HEK293 (cell line): ENCODE measurements around the gene HHAT.

Experiments
- CTCF ChIA-PET: fragments of 350-600 bp; formaldehyde crosslinking; extraction: SDS; loops from one replicate; lab custom pipeline; 2021; ENCODE audit warnings: antibody characterized with exemption; lab: Yijun Ruan, JAX
- POLR2A ChIA-PET: fragments of 300-600 bp; formaldehyde crosslinking; extraction: SDS; loops from one replicate; lab custom pipeline; 2020; ENCODE audit warnings: antibody characterized with exemption, inconsistent platforms; lab: Yijun Ruan, JAX
- H3K27ac ChIP-seq: fragments of 200-500 bp; sonication (Bioruptor generic); 2 replicates; pipeline ENCODE4 v1.5.1; 2014; ENCODE audit warnings: low read depth, low read length, control low read depth, inconsistent platforms; ENCODE audit errors: extremely low read depth
- H3K36me3 ChIP-seq, 2 experiments: fragments of 200-500 bp in 1 of 2; sonication (Bioruptor generic) in 1 of 2; 1 replicate in 1 of 2; 2 replicates in 1 of 2; pipeline ENCODE4 v1.5.1; 2014 to 2017; ENCODE audit warnings: inconsistent platforms in 2 of 2, low read length in 2 of 2; ENCODE audit not compliant: control insufficient read depth in 2 of 2, insufficient read depth in 1 of 2
- H3K4me1 ChIP-seq: fragments of 200-500 bp; sonication (Bioruptor generic); 2 replicates; pipeline ENCODE4 v1.5.1; 2014; ENCODE audit warnings: mild to moderate bottlenecking, low read length, inconsistent platforms; ENCODE audit not compliant: control insufficient read depth, insufficient read depth
- H3K4me3 ChIP-seq: 2 replicates; pipeline ENCODE4 v1.5.1; 2011; ENCODE audit warnings: low read depth, mild to moderate bottlenecking, control low read depth, low read length, moderate library complexity
- H3K9me3 ChIP-seq: fragments of 200-500 bp; sonication (Bioruptor generic); 2 replicates; pipeline ENCODE4 v1.5.1; 2014; ENCODE audit warnings: low read depth, low read length, inconsistent platforms; ENCODE audit not compliant: control insufficient read depth, insufficient read depth
- GLIS1 ChIP-seq: fragments of 450-650 bp; formaldehyde crosslinking; IDR thresholded peaks from 2 replicates; pipeline ENCODE4 v1.5.1; 2016; ENCODE audit warnings: missing biosample characterization, missing genetic modification characterization
- GLIS2 ChIP-seq: fragments of 450-650 bp; formaldehyde crosslinking; IDR thresholded peaks from 2 replicates; pipeline ENCODE4 v1.5.1; 2016; ENCODE audit warnings: missing biosample characterization, missing genetic modification characterization
- HOXA7 ChIP-seq: sonication (generic); formaldehyde crosslinking; IDR thresholded peaks from 2 replicates; pipeline ENCODE4 v1.8.1; 2022; ENCODE audit warnings: missing genetic modification reagents, borderline replicate concordance
- KLF17 ChIP-seq: fragments of 450-650 bp; formaldehyde crosslinking; IDR thresholded peaks from 2 replicates; pipeline ENCODE4 v1.5.1; 2016; ENCODE audit warnings: missing biosample characterization, missing genetic modification characterization
- OVOL3 ChIP-seq: fragments of 450-650 bp; formaldehyde crosslinking; IDR thresholded peaks from 2 replicates; pipeline ENCODE4 v1.5.1; 2016; ENCODE audit warnings: missing biosample characterization, missing genetic modification characterization
- SALL2 ChIP-seq: fragments of 450-650 bp; formaldehyde crosslinking; IDR thresholded peaks from 2 replicates; pipeline ENCODE4 v1.5.0; 2017; ENCODE audit warnings: missing biosample characterization, mild to moderate bottlenecking, missing genetic modification characterization, borderline replicate concordance
- SETDB1 ChIP-seq: IDR thresholded peaks from one replicate; pipeline ENCODE4 v1.6.1; 2017; ENCODE audit warnings: mild to moderate bottlenecking, low read length, moderate library complexity, mixed read lengths; ENCODE audit not compliant: insufficient read length
- SP3 ChIP-seq: fragments of 450-650 bp; formaldehyde crosslinking; IDR thresholded peaks from 2 replicates; pipeline ENCODE4 v1.5.1; 2016; ENCODE audit warnings: missing biosample characterization, missing genetic modification characterization
- WT1 ChIP-seq: fragments of 450-650 bp; formaldehyde crosslinking; IDR thresholded peaks from 2 replicates; pipeline ENCODE4 v1.5.1; 2016; ENCODE audit warnings: missing biosample characterization, missing genetic modification characterization
- YY2 ChIP-seq: fragments of 450-650 bp; formaldehyde crosslinking; IDR thresholded peaks from 2 replicates; pipeline ENCODE4 v1.5.1; 2016; ENCODE audit warnings: missing biosample characterization, missing genetic modification characterization
- ZBTB21 ChIP-seq: fragments of 450-650 bp; formaldehyde crosslinking; IDR thresholded peaks from 2 replicates; pipeline ENCODE4 v1.5.1; 2017; ENCODE audit warnings: missing biosample characterization, missing genetic modification characterization
- ZBTB48 ChIP-seq: fragments of 450-650 bp; formaldehyde crosslinking; IDR thresholded peaks from 2 replicates; pipeline ENCODE4 v1.5.1; 2016; ENCODE audit warnings: missing biosample characterization, missing genetic modification characterization
- ZFP69B ChIP-seq: fragments of 450-650 bp; formaldehyde crosslinking; IDR thresholded peaks from 2 replicates; pipeline ENCODE4 v1.5.1; 2016; ENCODE audit warnings: missing biosample characterization, missing genetic modification characterization
- ZIC2 ChIP-seq: fragments of 450-650 bp; formaldehyde crosslinking; IDR thresholded peaks from 2 replicates; pipeline ENCODE4 v1.5.1; 2016; ENCODE audit warnings: missing biosample characterization, missing genetic modification characterization
- ZNF23 ChIP-seq: fragments of 450-650 bp; formaldehyde crosslinking; IDR thresholded peaks from 2 replicates; pipeline ENCODE4 v1.5.1; 2016; ENCODE audit warnings: missing biosample characterization, missing genetic modification characterization, borderline replicate concordance
- ZNF292 ChIP-seq: fragments of 450-650 bp; formaldehyde crosslinking; IDR thresholded peaks from 2 replicates; pipeline ENCODE4 v1.5.1; 2016; ENCODE audit warnings: low read depth, missing biosample characterization, missing genetic modification characterization, borderline replicate concordance
- ZNF423 ChIP-seq: fragments of 450-650 bp; formaldehyde crosslinking; IDR thresholded peaks from 2 replicates; pipeline ENCODE4 v1.5.1; 2016; ENCODE audit warnings: missing biosample characterization, missing genetic modification characterization
- ZNF529 ChIP-seq: fragments of 450-650 bp; formaldehyde crosslinking; IDR thresholded peaks from 2 replicates; pipeline ENCODE4 v1.5.1; 2017; ENCODE audit warnings: missing genetic modification characterization, missing biosample characterization; ENCODE audit not compliant: insufficient replicate concordance
- ZNF548 ChIP-seq: fragments of 450-650 bp; formaldehyde crosslinking; IDR thresholded peaks from 2 replicates; pipeline ENCODE4 v1.5.1; 2016; ENCODE audit warnings: missing biosample characterization, missing genetic modification characterization
- ZNF600 ChIP-seq: fragments of 450-650 bp; formaldehyde crosslinking; IDR thresholded peaks from 2 replicates; pipeline ENCODE4 v1.5.1; 2016; ENCODE audit warnings: missing biosample characterization, missing genetic modification characterization
- ZNF629 ChIP-seq: fragments of 450-650 bp; formaldehyde crosslinking; IDR thresholded peaks from 2 replicates; pipeline ENCODE4 v1.5.1; 2017; ENCODE audit warnings: missing biosample characterization, missing genetic modification characterization
- ZNF777 ChIP-seq: fragments of 450-650 bp; formaldehyde crosslinking; IDR thresholded peaks from 2 replicates; pipeline ENCODE4 v1.5.1; 2017; ENCODE audit warnings: missing biosample characterization, missing genetic modification characterization, borderline replicate concordance
- TF ChIP-seq, protein P1 (sequence below): fragments of 450-650 bp; formaldehyde crosslinking; IDR thresholded peaks from 2 replicates; pipeline ENCODE4 v1.5.1; 2016; ENCODE audit warnings: missing biosample characterization, missing genetic modification characterization
- TF ChIP-seq, protein P2 (sequence below): fragments of 450-650 bp; formaldehyde crosslinking; IDR thresholded peaks from 2 replicates; pipeline ENCODE4 v1.5.1; 2017; ENCODE audit warnings: missing biosample characterization, missing genetic modification characterization
- TF ChIP-seq, protein P3 (sequence below): fragments of 450-650 bp; formaldehyde crosslinking; IDR thresholded peaks from 2 replicates; pipeline ENCODE4 v1.5.1; 2016; ENCODE audit warnings: missing biosample characterization, missing genetic modification characterization
- TF ChIP-seq, protein P4 (sequence below): fragments of 450-650 bp; formaldehyde crosslinking; IDR thresholded peaks from 2 replicates; pipeline ENCODE4 v1.5.1; 2016; ENCODE audit warnings: missing biosample characterization, missing genetic modification characterization, low read depth
- TF ChIP-seq, protein P5 (sequence below): fragments of 450-650 bp; formaldehyde crosslinking; IDR thresholded peaks from 2 replicates; pipeline ENCODE4 v1.5.1; 2016; ENCODE audit warnings: missing biosample characterization, missing genetic modification characterization

HHAT gene

GRCh38 chr1:210336362-210336761 lies 7.7 kb downstream of the HHAT start (continued):
- TF ChIP-seq, protein P1, sequence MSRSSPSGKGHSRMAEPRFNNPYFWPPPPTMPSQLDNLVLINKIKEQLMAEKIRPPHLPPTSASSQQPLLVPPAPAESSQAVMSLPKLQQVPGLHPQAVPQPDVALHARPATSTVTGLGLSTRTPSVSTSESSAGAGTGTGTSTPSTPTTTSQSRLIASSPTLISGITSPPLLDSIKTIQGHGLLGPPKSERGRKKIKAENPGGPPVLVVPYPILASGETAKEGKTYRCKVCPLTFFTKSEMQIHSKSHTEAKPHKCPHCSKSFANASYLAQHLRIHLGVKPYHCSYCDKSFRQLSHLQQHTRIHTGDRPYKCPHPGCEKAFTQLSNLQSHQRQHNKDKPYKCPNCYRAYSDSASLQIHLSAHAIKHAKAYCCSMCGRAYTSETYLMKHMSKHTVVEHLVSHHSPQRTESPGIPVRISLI (tag by site-specific recombination) = 0 out of 2 replicates have a peak, but pooled peaks have one; percentile 5
- no peak for TF ChIP-seq ZNF548 (tag by site-specific recombination)

- Histone ChIP-seq H3K9me3 (no peaks in the 10 kb centered on the region), H3K27ac (no peak overlapping the region), H3K36me3 (no peaks in the 10 kb centered on the region), H3K4me1 (peaks cover 15% of the 10 kb centered on the region), H3K4me3 (no peak overlapping the region)
- ChIA-PET CTCF (interaction anchor here (0.5 to 0.9 kb wide), 2 partner anchors 11 to 40 kb away, joined by 3 read pairs; no protein-coding TSS in a partner anchor), POLR2A (no interaction called here)
- TF ChIP-seq ZIC2 (no peak), HOXA7 (CRISPR knock-in tag) (no peak), ZNF529 (tag by site-specific recombination) (no peak), ZNF600 (peak; percentile 54; the same call in 1 of the 2 replicates), ZBTB48 (tag by site-specific recombination) (peak; percentile 46; the same call in 1 of the 2 replicates), ZNF292 (no peak), ZNF629 (tag by site-specific recombination) (peak; percentile 96), OVOL3 (tag by site-specific recombination) (no peak), SP3 (peak; percentile 39), ZNF777 (tag by site-specific recombination) (no peak), ZNF23 (tag by site-specific recombination) (no peak), ZFP69B (tag by site-specific recombination) (no peak), SALL2 (tag by site-specific recombination) (no peak), GLIS2 (peak; percentile 34; the same call in 1 of the 2 replicates), YY2 (peak; percentile 34; the same call in 1 of the 2 replicates), GLIS1 (tag by site-specific recombination) (peak; percentile 46; the same call in 1 of the 2 replicates), SETDB1 (no peak), WT1 (tag by site-specific recombination) (peak; percentile 43; the same call in 1 of the 2 replicates), ZBTB21 (tag by site-specific recombination) (peak; percentile 96), ZNF423 (tag by site-specific recombination) (no peak), KLF17 (tag by site-specific recombination) (peak; percentile 46; the same call in 1 of the 2 replicates)
- TF ChIP-seq, protein P2, sequence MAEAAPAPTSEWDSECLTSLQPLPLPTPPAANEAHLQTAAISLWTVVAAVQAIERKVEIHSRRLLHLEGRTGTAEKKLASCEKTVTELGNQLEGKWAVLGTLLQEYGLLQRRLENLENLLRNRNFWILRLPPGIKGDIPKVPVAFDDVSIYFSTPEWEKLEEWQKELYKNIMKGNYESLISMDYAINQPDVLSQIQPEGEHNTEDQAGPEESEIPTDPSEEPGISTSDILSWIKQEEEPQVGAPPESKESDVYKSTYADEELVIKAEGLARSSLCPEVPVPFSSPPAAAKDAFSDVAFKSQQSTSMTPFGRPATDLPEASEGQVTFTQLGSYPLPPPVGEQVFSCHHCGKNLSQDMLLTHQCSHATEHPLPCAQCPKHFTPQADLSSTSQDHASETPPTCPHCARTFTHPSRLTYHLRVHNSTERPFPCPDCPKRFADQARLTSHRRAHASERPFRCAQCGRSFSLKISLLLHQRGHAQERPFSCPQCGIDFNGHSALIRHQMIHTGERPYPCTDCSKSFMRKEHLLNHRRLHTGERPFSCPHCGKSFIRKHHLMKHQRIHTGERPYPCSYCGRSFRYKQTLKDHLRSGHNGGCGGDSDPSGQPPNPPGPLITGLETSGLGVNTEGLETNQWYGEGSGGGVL (tag by site-specific recombination) = peak; percentile 76
- TF ChIP-seq, protein P3, sequence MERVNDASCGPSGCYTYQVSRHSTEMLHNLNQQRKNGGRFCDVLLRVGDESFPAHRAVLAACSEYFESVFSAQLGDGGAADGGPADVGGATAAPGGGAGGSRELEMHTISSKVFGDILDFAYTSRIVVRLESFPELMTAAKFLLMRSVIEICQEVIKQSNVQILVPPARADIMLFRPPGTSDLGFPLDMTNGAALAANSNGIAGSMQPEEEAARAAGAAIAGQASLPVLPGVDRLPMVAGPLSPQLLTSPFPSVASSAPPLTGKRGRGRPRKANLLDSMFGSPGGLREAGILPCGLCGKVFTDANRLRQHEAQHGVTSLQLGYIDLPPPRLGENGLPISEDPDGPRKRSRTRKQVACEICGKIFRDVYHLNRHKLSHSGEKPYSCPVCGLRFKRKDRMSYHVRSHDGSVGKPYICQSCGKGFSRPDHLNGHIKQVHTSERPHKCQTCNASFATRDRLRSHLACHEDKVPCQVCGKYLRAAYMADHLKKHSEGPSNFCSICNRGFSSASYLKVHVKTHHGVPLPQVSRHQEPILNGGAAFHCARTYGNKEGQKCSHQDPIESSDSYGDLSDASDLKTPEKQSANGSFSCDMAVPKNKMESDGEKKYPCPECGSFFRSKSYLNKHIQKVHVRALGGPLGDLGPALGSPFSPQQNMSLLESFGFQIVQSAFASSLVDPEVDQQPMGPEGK (tag by site-specific recombination) = peak; percentile 79
- TF ChIP-seq, protein P4, sequence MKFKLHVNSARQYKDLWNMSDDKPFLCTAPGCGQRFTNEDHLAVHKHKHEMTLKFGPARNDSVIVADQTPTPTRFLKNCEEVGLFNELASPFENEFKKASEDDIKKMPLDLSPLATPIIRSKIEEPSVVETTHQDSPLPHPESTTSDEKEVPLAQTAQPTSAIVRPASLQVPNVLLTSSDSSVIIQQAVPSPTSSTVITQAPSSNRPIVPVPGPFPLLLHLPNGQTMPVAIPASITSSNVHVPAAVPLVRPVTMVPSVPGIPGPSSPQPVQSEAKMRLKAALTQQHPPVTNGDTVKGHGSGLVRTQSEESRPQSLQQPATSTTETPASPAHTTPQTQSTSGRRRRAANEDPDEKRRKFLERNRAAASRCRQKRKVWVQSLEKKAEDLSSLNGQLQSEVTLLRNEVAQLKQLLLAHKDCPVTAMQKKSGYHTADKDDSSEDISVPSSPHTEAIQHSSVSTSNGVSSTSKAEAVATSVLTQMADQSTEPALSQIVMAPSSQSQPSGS (tag by site-specific recombination) = peak; percentile 87
- TF ChIP-seq, protein P1 (tag by site-specific recombination) = no peak
- TF ChIP-seq, protein P5, sequence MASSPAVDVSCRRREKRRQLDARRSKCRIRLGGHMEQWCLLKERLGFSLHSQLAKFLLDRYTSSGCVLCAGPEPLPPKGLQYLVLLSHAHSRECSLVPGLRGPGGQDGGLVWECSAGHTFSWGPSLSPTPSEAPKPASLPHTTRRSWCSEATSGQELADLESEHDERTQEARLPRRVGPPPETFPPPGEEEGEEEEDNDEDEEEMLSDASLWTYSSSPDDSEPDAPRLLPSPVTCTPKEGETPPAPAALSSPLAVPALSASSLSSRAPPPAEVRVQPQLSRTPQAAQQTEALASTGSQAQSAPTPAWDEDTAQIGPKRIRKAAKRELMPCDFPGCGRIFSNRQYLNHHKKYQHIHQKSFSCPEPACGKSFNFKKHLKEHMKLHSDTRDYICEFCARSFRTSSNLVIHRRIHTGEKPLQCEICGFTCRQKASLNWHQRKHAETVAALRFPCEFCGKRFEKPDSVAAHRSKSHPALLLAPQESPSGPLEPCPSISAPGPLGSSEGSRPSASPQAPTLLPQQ (tag by site-specific recombination) = peak; percentile 33; the same call in 1 of the 2 replicates
Measured at GRCh38 chr1:210339500-210339899, 10.8 kb downstream of the HHAT start.
